RWPE2 (cell line): ENCODE results near the gene COL23A1.

Experiments used
- ATAC-seq: fragments of 200-7000 bp; cut with Tn5 transposase; 3 replicates; pipeline ENCODE4 v1.9.1; 2021; ENCODE audit warnings: low read depth
- DNase-seq: peaks from one replicate; pipeline ENCODE4 v3.0.0-alpha.2; 2020; ENCODE audit warnings: low spot score
- H3K27ac ChIP-seq: fragments of 450-650 bp; 2 replicates; pipeline ENCODE4 v1.5.1; 2017; ENCODE audit warnings: mild to moderate bottlenecking; ENCODE audit not compliant: poor library complexity, severe bottlenecking
- H3K27me3 ChIP-seq: fragments of 250-450 bp; sonication (Bioruptor Pico); 2 replicates; pipeline ENCODE4 v1.5.1; 2021; ENCODE audit warnings: mild to moderate bottlenecking, moderate library complexity; ENCODE audit not compliant: insufficient read depth, poor library complexity, severe bottlenecking
- H3K36me3 ChIP-seq: fragments of 250-450 bp; sonication (Bioruptor Pico); 2 replicates; pipeline ENCODE4 v1.5.1; 2020; ENCODE audit warnings: low read depth, mild to moderate bottlenecking, moderate library complexity
- H3K4me1 ChIP-seq: fragments of 250-450 bp; sonication (Bioruptor Pico); 2 replicates; pipeline ENCODE4 v1.5.1; 2021; ENCODE audit warnings: mild to moderate bottlenecking, moderate library complexity; ENCODE audit not compliant: insufficient read depth, poor library complexity, severe bottlenecking
- H3K4me3 ChIP-seq: fragments of 250-450 bp; sonication (Bioruptor Pico); 2 replicates; pipeline ENCODE4 v1.5.1; 2021; ENCODE audit warnings: mild to moderate bottlenecking, moderate library complexity; ENCODE audit not compliant: severe bottlenecking
- H3K9me3 ChIP-seq: fragments of 250-450 bp; sonication (Bioruptor Pico); 2 replicates; pipeline ENCODE4 v1.5.1; 2021; ENCODE audit warnings: mild to moderate bottlenecking, moderate library complexity; ENCODE audit not compliant: severe bottlenecking
- TF ChIP-seq, protein P1 (sequence below): fragments of 450-650 bp; IDR thresholded peaks from one replicate; pipeline ENCODE4 v1.5.1; 2017; ENCODE audit warnings: mild to moderate bottlenecking, moderate library complexity; ENCODE audit not compliant: poor library complexity, severe bottlenecking

COL23A1 gene

DNA sequence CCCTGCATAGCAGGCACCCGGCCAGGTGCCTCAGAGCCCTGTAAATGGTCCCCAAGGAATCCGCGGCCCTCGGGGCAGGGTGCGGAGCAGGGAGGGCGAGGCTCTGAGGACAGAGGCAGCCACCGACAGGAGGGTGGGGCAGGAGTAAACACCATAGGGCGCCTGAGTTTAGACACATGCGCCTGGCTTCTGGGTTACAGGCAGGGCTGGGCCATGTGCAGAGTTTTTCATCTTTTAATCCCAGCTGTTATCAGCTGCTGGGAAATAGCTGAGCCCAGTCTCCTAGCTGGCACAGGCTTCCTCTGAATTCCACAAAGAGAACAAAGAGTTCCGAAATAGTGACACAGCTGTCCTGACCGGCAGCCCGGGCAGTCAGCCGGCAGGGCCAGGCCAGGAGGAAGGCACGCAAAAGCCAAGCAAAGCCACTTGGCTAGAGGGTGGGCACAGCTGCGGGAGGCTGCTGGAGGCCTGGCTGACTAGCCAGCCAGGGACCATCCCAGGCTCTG, 258.6 kb downstream of the COL23A1 start:
- H3K4me1 ChIP-seq = no peaks in the 10 kb centered on the region
- no peaks in the 10 kb centered on the region for H3K27me3 ChIP-seq
- no peak overlapping the region for H3K27ac ChIP-seq
- H3K36me3 ChIP-seq = no peaks in the 10 kb centered on the region
- peak; percentile 51 for DNase-seq
- no peak overlapping the region for H3K4me3 ChIP-seq
- H3K9me3 ChIP-seq = no peaks in the 10 kb centered on the region
- ATAC-seq = peak; percentile 37
- TF ChIP-seq, protein P1, sequence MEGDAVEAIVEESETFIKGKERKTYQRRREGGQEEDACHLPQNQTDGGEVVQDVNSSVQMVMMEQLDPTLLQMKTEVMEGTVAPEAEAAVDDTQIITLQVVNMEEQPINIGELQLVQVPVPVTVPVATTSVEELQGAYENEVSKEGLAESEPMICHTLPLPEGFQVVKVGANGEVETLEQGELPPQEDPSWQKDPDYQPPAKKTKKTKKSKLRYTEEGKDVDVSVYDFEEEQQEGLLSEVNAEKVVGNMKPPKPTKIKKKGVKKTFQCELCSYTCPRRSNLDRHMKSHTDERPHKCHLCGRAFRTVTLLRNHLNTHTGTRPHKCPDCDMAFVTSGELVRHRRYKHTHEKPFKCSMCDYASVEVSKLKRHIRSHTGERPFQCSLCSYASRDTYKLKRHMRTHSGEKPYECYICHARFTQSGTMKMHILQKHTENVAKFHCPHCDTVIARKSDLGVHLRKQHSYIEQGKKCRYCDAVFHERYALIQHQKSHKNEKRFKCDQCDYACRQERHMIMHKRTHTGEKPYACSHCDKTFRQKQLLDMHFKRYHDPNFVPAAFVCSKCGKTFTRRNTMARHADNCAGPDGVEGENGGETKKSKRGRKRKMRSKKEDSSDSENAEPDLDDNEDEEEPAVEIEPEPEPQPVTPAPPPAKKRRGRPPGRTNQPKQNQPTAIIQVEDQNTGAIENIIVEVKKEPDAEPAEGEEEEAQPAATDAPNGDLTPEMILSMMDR = no peak

DNA sequence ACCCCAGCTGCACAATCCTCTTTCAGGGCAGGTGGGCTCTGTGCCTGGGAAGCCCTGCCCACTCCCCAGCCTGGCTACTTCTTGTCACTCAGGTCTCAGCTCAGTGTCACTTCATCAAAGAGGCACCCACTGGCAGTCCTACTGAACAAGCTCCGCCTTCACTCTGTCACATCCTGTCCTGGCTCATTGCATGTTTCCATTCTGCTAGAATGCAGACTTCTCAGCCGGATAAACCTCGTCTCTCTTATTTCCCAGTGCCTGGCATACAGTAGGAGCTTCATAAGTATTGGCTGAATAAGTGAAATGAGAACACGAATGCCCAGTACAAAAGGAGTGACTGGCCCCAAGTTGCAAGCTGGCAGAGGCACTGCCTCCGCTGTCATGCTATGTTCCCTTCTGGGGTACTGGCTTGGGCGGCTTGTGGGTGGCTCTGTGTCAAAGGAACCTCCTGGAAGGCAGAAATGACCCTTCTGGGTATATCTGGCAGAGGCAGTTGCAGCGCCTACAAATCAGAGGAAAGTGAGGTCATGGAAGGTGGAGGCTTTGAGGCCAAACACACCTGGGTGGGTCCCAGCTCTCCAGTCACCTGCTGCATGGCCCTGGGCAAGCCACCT, 259.3 kb downstream of the COL23A1 start:
- Histone ChIP-seq H3K4me1 (no peaks in the 10 kb centered on the region), H3K36me3 (no peaks in the 10 kb centered on the region), H3K27ac (no peak overlapping the region), H3K27me3 (no peaks in the 10 kb centered on the region), H3K9me3 (no peaks in the 10 kb centered on the region), H3K4me3 (no peak overlapping the region)
- ATAC-seq (no peak), DNase-seq (peak; percentile 45)
- TF ChIP-seq, protein P1 = no peak

DNA sequence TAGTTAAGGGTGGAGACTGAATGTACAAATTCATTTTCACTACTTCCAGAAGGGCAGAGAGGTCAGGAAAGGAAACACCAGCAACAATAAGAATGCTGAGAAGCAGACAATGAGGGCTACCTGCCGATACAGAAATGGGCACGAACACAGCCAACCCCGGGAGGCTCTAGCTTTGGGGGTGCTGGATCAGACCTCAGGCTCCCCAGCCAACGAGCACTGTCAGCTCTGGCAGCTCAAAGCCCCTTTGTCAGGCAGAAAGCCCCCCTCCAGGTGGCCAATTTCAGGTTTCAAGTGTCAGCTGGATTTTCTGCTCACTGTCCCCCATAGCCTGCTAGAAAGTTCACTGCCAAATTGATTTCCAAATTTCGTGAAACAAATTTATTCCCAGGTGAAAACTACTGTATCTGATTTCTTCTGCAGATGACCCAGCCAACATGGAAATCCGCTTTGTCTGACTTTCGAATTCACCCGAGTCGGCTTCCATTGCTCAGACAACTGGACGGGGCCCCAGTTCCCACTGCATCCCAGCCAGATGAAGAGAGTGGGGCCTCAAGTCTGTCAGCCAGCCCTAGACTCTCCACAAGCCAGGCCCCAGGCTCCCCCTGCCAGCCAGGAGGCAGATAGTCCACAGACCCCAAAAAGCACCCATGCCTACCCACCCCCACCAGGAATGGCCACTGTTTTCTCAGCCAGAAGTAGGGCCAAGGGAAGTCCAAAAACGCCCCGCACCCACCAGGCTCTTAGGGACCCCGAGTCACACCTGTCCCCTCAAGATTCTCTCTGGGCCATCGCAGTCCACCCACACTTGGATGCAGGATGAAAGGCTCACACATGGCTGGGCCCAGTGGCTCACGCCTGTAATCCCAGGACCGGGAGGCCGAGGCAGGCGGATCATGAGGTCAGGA, 261.1 kb downstream of the COL23A1 start:
- H3K4me1 ChIP-seq = no peaks in the 10 kb centered on the region
- H3K27me3 ChIP-seq = no peaks in the 10 kb centered on the region
- no peak overlapping the region for H3K27ac ChIP-seq
- ATAC-seq = no peak
- no peaks in the 10 kb centered on the region for H3K36me3 ChIP-seq
- TF ChIP-seq, protein P1 = no peak
- no peaks in the 10 kb centered on the region for H3K9me3 ChIP-seq
- DNase-seq = peak; percentile 65
- H3K4me3 ChIP-seq = no peak overlapping the region

DNA sequence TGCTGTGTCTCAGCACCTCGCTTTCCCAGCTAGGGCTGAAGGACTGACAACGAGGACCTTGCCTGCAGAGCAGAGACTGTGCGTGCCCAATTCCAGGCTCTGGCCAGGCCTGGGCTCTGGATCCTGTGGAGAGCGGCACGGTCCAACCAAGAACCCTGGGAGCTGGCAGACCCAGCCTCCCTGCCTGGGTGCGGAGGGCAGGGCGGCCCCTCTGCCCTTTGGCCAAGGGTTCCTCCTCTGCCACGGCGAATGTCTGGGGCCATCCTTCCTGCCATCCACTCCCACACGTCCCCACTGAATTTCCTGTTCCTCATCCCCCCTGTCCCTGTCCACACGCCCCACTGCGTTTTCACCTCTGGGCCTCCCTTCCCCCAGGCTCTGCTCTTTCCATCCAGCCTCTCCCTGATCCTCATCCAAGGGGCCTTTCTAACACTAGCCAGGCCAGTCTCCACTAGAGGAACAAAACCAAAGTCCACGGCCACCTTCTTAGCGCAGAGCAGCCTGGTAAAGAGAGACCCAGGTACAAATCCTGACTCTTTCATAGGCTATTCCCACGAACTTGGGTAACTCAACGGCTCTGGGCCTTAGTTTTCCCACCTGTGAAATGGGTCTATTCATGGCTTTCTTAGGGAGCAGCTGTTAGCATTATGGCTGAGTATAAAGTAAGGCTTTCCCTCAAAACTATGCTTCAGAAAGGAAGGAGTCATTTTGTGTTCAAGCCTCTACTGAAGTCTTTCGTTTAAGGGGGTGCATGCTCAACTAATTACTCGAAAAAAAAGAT, 262.1 kb downstream of the COL23A1 start:
- ATAC-seq (no peak), DNase-seq (peak; percentile 50)
- no peak overlapping the region for H3K27ac ChIP-seq
- no peaks in the 10 kb centered on the region for H3K36me3 ChIP-seq
- H3K4me3 ChIP-seq = no peak overlapping the region
- no peaks in the 10 kb centered on the region for H3K9me3 ChIP-seq
- TF ChIP-seq, protein P1 = no peak
- no peaks in the 10 kb centered on the region for H3K4me1 ChIP-seq
- no peaks in the 10 kb centered on the region for H3K27me3 ChIP-seq
